ENCODE data around the gene HS6ST2.

GRCh38 chrX:132756439-132756838 is 202.0 kb downstream of the HS6ST2 start:
- TF ChIP-seq SMC3 (IDR thresholded peaks at IDR 0.05; ENCODE audit: borderline replicate concordance, low read length) (no peak), USF1 (IDR thresholded peaks at IDR 0.05; ENCODE audit: borderline replicate concordance, extremely low read length, insufficient read depth, low read depth, low read length) (no peak), NBN (IDR thresholded peaks at IDR 0.05) (no peak), CTCF (IDR thresholded peaks at IDR 0.05 in 2 of 3, conservative IDR thresholded peaks at IDR 0.05 in 1 of 3; ENCODE audit: control insufficient read depth in 2 of 3, extremely low read depth in 1 of 3, insufficient read depth in 1 of 3, low read depth in 3 of 3, low read length in 3 of 3) (no peak)

Data from GM12878 (cell line).